Endothelial cell of umbilical vein (primary cell): ENCODE data around the gene GALK1. TPM values are rescaled to one million over a fixed set of nuclear protein-coding genes. Genes with fewer than 3 reads are reported as not detected.

Experiments used
- BruUV-seq: library from RNA; stranded (reverse); fragments of 400-500 nt; replicated peaks from 2 replicates; lab custom pipeline; 2021; lab: Mats Ljungman, UMichigan
- CTCF ChIA-PET: fragments of 300-600, 350-600 bp; sonication (Branson Sonifier 250); formaldehyde crosslinking; loops from one replicate; lab custom pipeline; 2021; ENCODE audit warnings: antibody characterized with exemption, inconsistent platforms; lab: Charles Lee
- POLR2A ChIA-PET: fragments of 300-600, 350-600 bp; sonication (Branson Sonifier 250); formaldehyde crosslinking; loops from one replicate; lab custom pipeline; 2021; ENCODE audit warnings: antibody characterized with exemption, inconsistent platforms; lab: Charles Lee
- DNase-seq: peaks from one replicate; pipeline ENCODE4 v3.0.0-alpha.2; 2011; ENCODE audit warnings: low read depth, low spot score
- FAIRE-seq: peaks from 2 replicates; lab custom pipeline; 2011; peaks lifted over from hg19 to GRCh38; lab: Jason Lieb, UNC
- H2AFZ ChIP-seq: 2 replicates; pipeline ENCODE4 v1.6.0; 2012; ENCODE audit warnings: low read depth, low read length, control low read depth, inconsistent platforms
- H3K27ac ChIP-seq: 2 replicates; pipeline ENCODE4 v1.5.1; 2011; ENCODE audit warnings: low read depth, mild to moderate bottlenecking, control low read depth, low read length, moderate library complexity; ENCODE audit not compliant: insufficient read depth
- H3K27me3 ChIP-seq, 2 experiments: 2 replicates each; pipeline versions ENCODE4 v1.6.0 to v1.6.1; 2011; ENCODE audit warnings: low read length in 2 of 2, mixed read lengths in 1 of 2; ENCODE audit not compliant: control insufficient read depth in 2 of 2, insufficient read depth in 2 of 2
- H3K36me3 ChIP-seq, 2 experiments: 2 replicates in 1 of 2; 3 replicates in 1 of 2; pipeline ENCODE4 v1.5.1; 2011; ENCODE audit warnings: low read length in 2 of 2, mild to moderate bottlenecking in 1 of 2, moderate library complexity in 1 of 2; ENCODE audit not compliant: control insufficient read depth in 2 of 2, insufficient read depth in 2 of 2; ENCODE audit errors: extremely low read depth in 1 of 2
- H3K4me1 ChIP-seq: 3 replicates; pipeline ENCODE4 v1.5.1; 2011; ENCODE audit warnings: mild to moderate bottlenecking, low read length; ENCODE audit not compliant: control insufficient read depth, insufficient read depth; ENCODE audit errors: extremely low read depth
- H3K4me2 ChIP-seq: 2 replicates; pipeline ENCODE4 v1.6.1; 2011; ENCODE audit warnings: low read length, control low read depth, mixed read lengths; ENCODE audit not compliant: insufficient read depth
- H3K4me3 ChIP-seq, 3 experiments: fragments of 200-600 bp in 1 of 3; sonication (generic), shearing (Covaris generic) in 1 of 3; replicated peaks in 1 of 3; 2 replicates each; pipeline ENCODE4 v1.5.1; 2011 to 2016; ENCODE audit warnings: control low read depth in 3 of 3, low read length in 3 of 3, mild to moderate bottlenecking in 2 of 3, inconsistent platforms in 1 of 3, low read depth in 1 of 3, moderate library complexity in 1 of 3; ENCODE audit not compliant: insufficient read depth in 1 of 3
- H3K79me2 ChIP-seq: 2 replicates; pipeline ENCODE4 v1.6.0; 2012; ENCODE audit warnings: low read length, inconsistent platforms; ENCODE audit not compliant: control insufficient read depth, insufficient read depth
- H3K9ac ChIP-seq: replicated peaks from 2 replicates; pipeline ENCODE3; 2011; ENCODE audit warnings: low read length, control low read depth; ENCODE audit not compliant: insufficient read depth; ENCODE audit errors: extremely low read depth
- H3K9me1 ChIP-seq: replicated peaks from 3 replicates; pipeline ENCODE4 v1.6.0; 2011; ENCODE audit warnings: mild to moderate bottlenecking, low read length; ENCODE audit not compliant: control insufficient read depth, insufficient read depth; ENCODE audit errors: extremely low read depth
- H3K9me3 ChIP-seq: replicated peaks from 2 replicates; pipeline ENCODE4 v1.5.1; 2012; ENCODE audit warnings: low read length, inconsistent platforms; ENCODE audit not compliant: control insufficient read depth, insufficient read depth
- H4K20me1 ChIP-seq: replicated peaks from 2 replicates; pipeline ENCODE3; 2011; ENCODE audit warnings: mild to moderate bottlenecking, low read length; ENCODE audit not compliant: control insufficient read depth, insufficient read depth; ENCODE audit errors: extremely low read depth
- CTCF ChIP-seq, 2 donors: IDR thresholded peaks; 1 replicate in 1 of 2; 2 replicates in 1 of 2; pipeline ENCODE4 v1.5.1; 2011; ENCODE audit warnings: low read length in 2 of 2, mild to moderate bottlenecking in 2 of 2, moderate library complexity in 2 of 2, control low read depth in 1 of 2, inconsistent platforms in 1 of 2, low read depth in 1 of 2; ENCODE audit not compliant: insufficient read depth in 1 of 2; ENCODE audit errors: extremely low read depth in 1 of 2
- GATA2 ChIP-seq: IDR thresholded peaks from 2 replicates; pipeline ENCODE4 v1.7.0; 2011; ENCODE audit warnings: low read depth, mild to moderate bottlenecking, moderate library complexity, mixed read lengths, low read length; ENCODE audit not compliant: insufficient read length, insufficient read depth
- MAX ChIP-seq: IDR thresholded peaks from 2 replicates; pipeline ENCODE4 v1.6.1; 2011; ENCODE audit not compliant: insufficient read depth, insufficient read length
- MYC ChIP-seq: IDR thresholded peaks from one replicate; pipeline ENCODE4 v1.6.1; 2011; ENCODE audit warnings: mild to moderate bottlenecking, low read depth, low read length
- dilution Hi-C: fragments of 300-500 bp; cut with MboI; formaldehyde crosslinking; loops from one replicate; pipeline ENCODE4 v1.15.0; 2019; ENCODE audit warnings: low sequenced_read_pairs; ENCODE audit not compliant: extremely low pct_ligation_motif_present
- intact Hi-C: fragments of 100-400 bp; cut with micrococcal nuclease; formaldehyde crosslinking; loops from one replicate; pipeline ENCODE4 v1.10.0; 2022
- polyA plus RNA-seq, 4 experiments: library from polyadenylated mRNA; depleted of rRNA in 3 of 4; stranded (reverse) in 3 of 4; unstranded in 1 of 4; fragments of >200 nt; gene quantifications; 2 replicates each; pipeline versions ENCODE4 v1.2.1 to v1.2.3, GENCODE V29; 2011 to 2012; ENCODE audit warnings: missing spikeins in 1 of 4
- total RNA-seq: library from RNA; stranded (reverse); gene quantifications from 2 replicates; pipeline ENCODE4 v1.2.3, GENCODE V29; 2021

GALK1 gene
- total and polyA plus RNA-seq, 2 donors (not counting 3 experiments of a cell fraction or from before 2014, with no cell fraction given): 45.8 to 63.7 TPM

- FAIRE-seq (peak; percentile 48), DNase-seq (no peak)
- H3K27ac ChIP-seq: no peak overlapping the region
- H3K4me2 ChIP-seq: no peak overlapping the region
- TF ChIP-seq CTCF (IDR thresholded peaks at IDR 0.05; ENCODE audit: extremely low read depth in 1 of 2, insufficient read depth in 1 of 2, low read depth in 1 of 2, low read length in 2 of 2) (no peak), MYC (no peak), GATA2 (no peak), MAX (no peak)
- H3K36me3 ChIP-seq: peaks cover 5 to 7% of the 10 kb centered on the region in 2 experiments
- POLR2A ChIA-PET: interaction anchor here (1.0 kb wide), 1 partner anchor 12 kb away, joined by 8 read pairs; no protein-coding TSS in a partner anchor
- no TSS peak for BruUV-seq
- CTCF ChIA-PET: interaction anchor here (0.7 to 3.5 kb wide), 3 partner anchors 12 to 133 kb away, joined by 5 to 29 read pairs (median 19); partner anchors contain the start of genes MRPL38 and UNK
- no peaks in the 10 kb centered on the region for H3K79me2 ChIP-seq
- no peaks in the 10 kb centered on the region for H4K20me1 ChIP-seq
- no peaks in the 10 kb centered on the region for H3K9me3 ChIP-seq
- H3K9ac ChIP-seq: no peak overlapping the region
- dilution Hi-C loops (no loop called here), intact Hi-C loops (loop anchor here (10.0 kb wide), 1 partner anchor 233 kb away; the partner anchor contains the start of gene CDK3)
- H2AFZ ChIP-seq: no peak overlapping the region
- no peaks in the 10 kb centered on the region for H3K27me3 ChIP-seq
- H3K4me3 ChIP-seq: no peak overlapping the region
- H3K4me1 ChIP-seq: no peaks in the 10 kb centered on the region
- no peaks in the 10 kb centered on the region for H3K9me1 ChIP-seq
Measured at GRCh38 chr17:75771334-75772281, 6.6 kb upstream of the GALK1 start.
